GM19238 (cell line): ENCODE data around the gene SAMD5.

ENCODE experiments used
- DNase-seq: peaks from one replicate; pipeline ENCODE4 v3.0.0; 2011; ENCODE audit warnings: low spot score; ENCODE audit not compliant: insufficient read length

Gene SAMD5

DNA sequence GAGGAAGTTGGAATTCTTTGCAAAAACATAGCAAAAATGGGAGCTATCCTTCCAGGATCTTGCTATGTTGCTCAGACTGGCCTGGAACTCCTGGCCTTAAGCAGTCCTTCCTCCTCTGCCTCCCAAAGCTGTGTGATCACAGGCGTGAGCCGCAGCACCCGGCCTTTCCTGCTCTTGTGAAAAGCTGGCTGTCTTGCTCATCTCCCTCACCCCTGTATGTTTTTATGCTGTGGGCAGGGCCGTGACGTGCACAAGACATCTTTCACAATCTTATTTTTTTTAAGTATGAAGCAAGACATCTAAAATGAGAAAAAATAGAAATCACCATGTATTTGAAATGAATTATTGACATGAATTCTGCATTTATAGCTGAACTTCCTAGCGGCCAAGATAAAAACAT is 110.4 kb downstream of the SAMD5 start:
- DNase-seq: no peak
